SKM-1 treated with dmso at 0.1 percent for 144 hours (cell line): ENCODE measurements around the gene PAX8.

Experiments
- DNase-seq: peaks from one replicate; lab custom pipeline; 2025; ENCODE audit not compliant: unreplicated experiment; lab: John Stamatoyannopoulos, UW

The PAX8 gene

DNA sequence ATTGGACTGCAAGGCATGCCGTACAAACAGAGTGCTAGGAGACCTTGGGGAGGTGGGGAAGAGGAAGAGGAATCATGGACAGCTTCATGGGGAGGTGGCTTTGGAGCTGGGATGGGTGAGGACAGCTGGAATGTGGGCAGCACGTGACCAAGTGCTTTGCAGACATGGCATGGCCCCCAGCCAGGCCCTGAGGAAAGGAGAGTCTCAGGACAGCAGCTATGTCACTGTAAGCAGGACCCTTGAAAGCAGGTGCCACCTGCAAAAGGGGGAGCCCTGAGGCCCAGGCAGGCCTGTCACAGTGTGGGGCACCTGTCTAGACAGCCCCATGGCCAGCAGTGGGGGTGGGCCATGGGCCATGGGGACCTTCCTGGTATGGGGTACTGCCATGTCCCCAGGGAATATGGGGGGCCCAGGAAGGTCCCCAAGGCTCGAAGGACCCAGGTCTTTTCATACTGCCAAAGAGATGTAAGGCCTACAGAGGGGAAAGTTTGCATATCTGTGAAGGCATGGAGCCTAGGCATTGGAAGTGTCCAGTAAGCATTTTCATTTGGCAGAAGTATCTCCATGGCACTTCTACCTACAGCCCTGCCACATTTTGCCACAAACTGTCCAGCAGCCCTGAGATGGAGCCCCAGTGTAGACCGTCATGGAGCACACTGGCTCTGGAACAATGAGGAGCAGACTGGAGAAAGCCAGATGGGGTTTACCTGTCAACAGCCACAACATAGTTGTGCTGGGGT lies 9.9 kb downstream of the PAX8 start:
- no peak for DNase-seq

DNA sequence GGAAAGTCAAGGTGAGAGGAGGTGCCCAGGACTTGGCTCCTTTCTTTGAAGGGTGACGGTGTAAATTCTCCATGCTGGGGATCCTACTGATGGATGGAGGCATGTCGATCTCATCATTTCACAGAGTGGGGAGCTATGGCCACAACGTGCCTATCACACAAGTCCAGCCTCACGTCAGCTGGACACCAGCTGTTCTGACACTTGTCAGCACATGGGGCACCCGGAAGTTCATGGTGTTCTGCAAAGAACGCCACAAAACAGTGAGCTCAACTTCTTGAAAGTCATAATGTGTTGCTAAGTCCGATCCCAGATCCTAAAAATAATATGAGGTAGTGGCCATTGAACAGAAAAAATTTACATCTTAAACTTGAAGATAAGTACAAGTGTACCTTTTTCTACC lies 12.3 kb downstream of the PAX8 start:
- DNase-seq: no peak

DNA sequence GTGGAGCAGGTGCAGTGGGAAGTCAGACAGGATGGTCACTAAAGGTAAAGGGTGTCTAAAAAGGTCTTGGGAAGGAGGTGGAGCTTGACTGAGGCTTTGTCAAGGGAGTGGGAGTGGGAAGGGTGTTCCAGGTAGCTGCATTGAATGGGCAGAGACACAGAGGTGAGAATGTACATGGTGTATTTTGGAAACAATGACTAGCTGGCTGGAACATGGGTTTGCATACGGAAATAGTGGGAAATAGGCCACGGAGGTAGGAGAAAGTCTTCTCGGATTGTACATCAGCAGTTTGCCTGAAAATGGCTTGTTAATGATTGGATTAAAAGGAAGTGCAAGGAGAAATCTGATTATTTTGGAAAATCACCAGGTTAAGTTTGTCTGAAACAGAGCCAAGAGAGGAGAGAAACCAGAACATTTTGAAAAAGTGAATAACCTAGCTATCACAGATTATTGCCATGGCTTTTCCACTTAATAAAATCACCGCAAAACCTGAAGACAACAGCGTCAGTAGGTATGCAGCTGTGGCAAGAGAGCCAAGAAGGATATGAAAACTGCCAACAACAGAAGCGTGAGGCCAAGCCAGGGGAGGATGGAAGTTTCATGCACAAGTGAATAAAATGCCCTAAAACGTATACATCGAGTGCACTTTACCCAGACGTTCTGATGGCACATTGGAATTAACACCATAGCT lies 13.9 kb downstream of the PAX8 start:
- DNase-seq: no peak

DNA sequence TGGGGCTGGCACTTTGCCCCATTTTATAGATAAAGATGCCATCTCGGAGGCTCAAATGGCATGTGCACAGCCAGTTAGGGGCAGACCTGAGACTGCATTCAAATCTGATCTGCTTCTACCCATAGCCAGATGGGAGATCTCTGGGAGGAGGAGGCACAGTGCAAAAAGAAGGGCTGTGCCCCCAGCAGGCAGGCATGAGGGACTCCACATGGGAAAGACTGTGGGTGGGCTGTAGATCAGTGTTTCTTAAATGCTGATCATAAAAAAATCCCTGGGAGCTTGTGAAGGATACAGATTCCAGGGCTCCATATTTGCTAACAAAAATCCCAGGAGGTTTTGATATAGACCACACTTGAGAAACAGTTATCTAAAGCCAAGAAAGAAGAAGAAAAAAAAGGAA lies 15.2 kb downstream of the PAX8 start:
- no peak for DNase-seq

DNA sequence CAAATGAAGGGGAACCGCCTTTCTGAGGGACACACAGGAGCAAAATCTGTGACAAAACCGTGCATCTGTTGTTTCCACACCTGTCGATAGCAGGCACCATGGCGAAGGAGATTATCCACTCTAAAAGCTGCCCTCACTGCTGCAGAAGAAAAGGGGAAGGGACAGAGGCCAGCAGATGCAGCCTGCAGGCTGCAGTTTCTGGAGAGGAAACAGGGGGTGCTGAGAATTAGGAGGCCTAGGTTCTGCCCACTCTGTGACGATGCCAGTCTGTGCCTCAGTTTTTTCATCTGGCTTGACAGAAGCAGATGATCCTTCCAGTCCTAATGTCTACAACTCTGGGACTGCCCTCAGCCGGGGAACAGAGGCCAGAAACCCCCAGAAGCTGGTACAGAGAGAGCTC lies 17.7 kb downstream of the PAX8 start:
- DNase-seq: peak; percentile 71

DNA sequence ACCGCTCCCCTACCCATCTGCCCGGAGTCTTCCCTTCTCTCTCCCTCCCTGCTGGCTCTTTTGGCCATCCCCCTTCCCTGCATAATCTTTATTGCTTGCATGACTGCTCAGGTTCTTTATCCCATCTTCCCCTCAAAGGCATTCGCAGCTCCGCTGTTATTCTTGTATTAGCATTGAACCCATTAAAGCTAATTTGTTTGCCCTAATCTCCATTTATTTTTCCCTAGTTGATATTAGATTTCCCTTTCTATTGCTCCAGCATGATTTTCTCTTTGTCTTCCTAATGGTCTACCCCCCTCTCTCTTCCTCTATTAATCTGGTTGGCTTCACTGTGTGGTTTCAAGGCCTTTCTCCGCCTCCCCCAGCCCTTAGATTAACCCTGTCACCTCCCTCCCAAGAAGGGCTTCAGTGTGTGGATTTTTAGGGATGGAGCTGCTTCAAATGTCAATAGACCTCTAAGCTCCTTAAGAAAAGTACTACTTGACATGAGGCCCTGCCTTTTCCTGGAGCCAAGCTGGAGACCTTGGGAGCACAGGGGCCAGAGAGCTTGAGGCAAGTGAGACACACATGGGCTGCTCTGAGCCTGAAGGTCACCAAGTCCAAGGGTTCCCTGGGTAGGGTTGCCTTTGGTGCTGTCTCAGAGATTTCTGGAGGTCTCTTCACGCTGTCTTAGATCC lies 20.1 kb downstream of the PAX8 start:
- DNase-seq: no peak

DNA sequence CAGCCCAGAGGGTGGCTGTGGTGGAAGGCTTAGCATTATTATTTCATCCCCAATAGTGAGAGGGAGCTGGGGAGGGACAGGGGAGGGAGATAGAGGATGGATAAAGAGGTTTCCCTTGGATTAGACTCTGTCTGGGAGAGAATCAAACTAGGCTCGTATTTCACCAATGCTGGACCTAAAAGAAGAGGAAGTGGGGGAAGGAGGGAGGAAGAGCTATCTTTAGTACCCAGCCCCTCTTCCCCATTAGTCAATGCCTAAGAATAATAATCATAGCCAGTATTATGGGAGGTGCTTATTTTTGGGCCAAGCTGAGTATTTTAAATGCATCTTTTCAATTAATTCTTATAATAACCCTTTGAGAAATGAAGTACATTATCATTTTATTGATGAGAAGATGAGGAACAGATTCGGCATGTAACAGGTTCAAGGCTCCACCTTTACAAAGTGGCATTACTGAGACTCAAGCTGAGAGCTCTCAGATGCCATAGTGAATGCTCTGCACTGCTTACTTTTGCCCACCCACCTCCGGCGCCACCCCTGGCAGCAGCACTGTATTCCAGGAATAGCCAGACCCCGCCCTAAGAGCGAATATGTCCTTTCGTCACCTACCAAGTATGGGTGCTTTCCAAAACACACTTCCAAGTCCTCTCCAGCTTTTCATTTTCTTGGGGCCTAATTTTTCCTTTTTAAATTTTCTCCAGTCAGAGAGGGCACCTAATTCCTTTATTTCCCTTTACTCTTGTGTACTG lies 21.0 kb downstream of the PAX8 start:
- peak; percentile 58 for DNase-seq

DNA sequence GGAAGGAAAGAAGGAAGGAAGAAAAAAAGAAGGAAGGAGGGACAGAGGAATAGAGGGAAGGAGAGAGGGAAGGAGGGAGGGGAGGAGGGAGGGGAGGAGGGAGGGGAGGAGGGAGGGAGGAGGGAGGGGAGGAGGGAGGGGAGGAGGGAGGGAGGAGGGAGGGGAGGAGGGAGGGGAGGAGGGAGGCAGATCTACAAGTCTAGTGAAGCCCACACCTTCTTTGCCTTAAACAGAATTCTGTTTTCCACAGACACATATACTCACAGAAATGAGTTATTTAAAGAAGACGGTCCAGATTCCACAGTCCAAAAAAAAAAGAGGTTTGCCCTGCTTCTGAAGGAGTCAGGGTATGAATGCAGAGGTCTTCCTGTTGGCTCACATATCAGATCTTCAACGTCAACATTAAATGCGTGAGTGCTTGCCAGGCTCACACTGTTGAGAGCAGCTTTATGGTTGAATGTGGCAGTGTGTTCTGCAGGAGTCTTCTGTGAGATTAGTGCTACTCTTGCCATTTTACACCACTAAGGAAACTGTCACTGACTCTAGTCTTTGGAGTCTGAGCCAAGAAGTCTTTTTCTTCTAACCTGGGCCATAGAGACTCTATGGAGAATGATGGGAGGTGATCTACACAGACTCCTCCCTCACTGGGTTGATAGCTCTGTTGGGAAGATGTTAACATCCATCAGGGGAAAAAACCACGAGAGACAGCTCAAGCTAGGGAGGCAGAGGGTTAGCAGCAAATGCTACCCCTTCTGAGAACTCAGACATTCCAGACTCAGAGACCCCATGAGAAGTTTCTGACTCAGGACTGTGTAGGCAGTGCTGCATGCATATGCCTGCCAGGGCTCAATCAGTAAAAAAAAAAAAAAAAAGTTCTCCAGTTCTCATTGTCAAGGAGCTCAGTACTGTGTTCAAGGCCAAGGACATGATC lies 23.3 kb downstream of the PAX8 start:
- no peak for DNase-seq

DNA sequence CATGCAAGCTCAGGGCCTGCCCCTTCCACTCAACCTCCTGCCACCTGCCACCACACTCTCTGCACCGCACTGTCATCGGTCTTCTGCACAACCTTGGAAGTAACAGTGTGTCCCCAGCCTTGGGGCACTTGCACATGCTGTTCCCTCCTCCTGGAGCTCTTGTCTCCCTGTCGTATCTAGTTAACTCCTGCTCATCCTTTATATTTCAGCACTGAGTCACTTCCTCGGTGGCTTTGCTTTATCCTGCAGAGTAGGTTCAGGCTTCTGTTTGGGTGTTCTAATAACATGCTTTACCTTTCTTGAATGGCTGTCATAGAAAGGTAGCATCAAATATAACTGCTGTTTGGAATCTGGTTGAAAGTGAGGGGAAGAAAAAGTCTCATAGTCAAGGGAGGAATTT lies 25.3 kb downstream of the PAX8 start:
- DNase-seq: no peak

DNA sequence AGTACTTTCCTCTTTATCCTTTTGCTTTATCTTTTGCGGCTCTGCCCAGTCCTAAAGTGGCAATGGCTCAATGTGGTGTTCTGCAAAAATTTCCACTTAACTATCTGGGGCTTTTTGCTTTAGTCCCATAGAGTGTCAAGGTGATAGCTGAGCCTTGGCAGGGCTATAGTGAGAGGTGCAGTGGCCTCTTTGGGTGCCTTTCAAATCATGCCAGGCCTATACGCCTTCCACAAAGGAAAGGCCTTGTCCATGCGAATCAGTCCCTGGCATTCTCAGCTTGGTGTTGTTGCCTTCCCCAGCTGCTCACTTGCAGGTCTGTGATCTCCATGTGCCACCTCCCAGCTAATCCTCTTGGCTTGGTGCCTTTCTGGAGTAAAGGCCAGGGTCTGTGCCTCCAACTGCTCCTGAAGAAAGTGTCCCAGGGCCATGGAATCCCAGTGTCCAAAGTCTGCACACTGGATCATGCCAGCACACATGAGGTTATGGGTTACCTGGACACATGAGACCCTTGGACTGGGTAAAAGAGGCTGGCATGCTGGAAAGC lies 26.6 kb downstream of the PAX8 start:
- DNase-seq: no peak

DNA sequence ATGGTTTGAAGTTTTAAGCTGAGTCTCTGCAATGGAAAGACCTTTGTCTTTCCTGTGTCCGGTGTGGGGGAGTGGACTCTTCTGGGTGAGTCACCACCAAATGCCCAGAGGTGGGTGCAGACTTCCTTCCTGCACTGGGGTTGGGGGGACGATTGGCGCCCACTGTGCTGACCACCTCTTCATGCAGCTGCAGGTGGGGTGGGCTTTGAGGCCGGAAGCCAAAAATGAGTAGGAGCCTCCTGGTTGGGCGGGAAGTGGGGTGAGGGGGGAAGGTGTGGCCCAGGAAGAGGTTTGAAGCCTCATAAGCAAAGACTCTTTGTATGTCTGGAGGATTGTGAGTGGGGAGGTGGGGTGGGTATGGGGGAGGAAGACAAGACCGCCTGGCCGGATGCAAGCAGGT lies 27.6 kb downstream of the PAX8 start:
- no peak for DNase-seq

DNA sequence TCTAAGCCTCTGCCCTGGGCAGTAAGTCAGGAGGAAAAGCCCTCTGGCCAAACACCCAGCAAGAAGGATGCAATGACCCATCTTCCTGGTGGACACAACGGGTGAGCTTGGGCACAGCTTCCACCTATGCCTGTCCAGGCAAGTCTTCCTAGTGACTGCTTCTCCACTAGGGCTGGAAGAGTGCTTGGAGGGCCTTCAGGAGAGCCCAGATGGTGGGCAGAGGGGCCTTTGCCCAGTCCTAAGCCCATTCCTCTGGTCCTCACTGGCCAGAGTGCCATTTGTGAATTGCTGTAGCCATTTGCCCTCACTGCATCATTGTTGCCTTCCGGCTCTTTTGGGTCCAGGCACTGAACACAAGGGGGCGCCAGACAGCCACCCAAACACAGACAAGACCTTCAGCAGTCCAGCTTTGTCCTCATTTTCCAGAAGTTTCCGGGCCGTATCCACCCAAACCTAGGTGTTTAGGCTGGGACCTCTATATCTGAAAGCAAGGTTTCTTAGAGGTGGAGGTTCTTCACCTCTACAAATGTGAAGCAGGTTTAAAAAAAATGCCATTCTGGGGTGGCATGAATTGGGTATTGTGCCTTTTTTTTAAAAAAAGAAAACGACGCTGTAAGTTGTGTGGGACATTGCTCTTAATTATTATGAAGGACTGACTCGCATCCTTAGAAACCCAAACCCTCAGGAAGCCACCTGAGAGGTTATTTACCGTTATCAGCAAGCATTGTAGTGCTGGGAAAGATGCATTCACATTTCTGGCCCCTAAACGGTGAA lies 29.5 kb downstream of the PAX8 start:
- DNase-seq: peak; percentile 61

DNA sequence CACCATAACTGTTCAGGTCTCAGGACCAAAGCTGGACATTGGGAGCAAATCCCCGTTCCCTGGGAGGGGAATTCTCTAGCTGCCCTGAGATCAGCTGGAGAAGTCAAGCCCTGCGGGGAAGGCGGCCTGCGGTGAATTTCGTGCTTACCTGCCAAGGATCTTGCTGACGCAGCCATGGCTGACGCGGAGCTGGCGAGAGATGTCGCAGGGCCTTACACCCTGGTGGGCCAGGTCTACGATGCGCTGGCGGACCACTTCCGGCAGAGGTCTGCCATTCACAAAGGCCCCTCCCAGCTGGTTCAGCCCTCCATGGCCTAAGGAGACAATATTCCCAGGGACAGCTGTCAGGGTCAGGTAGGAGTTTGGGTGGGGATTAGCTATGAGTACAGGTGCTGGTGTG lies 32.1 kb downstream of the PAX8 start:
- DNase-seq: no peak

DNA sequence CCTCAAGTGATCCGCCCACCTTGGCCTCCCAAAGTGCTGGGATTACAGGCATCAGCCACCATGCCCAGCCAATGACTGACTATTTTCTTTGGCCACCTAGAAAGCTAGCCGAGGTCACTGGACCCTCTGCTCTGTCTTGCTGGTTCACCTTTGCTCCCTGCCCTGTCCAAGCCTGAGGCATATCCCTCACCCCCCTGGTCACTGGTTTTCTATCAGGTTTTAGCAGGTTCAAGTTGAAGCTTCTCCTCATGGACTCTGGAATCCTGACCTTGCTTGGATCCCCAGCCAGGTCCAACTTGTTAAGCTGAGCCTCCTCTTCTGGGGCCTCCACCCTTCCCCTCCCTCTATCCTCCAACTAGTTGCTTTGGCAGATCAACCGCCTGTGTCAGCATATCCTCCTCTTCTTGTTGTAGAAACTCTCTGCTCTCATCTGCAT lies 33.4 kb downstream of the PAX8 start:
- DNase-seq: no peak

DNA sequence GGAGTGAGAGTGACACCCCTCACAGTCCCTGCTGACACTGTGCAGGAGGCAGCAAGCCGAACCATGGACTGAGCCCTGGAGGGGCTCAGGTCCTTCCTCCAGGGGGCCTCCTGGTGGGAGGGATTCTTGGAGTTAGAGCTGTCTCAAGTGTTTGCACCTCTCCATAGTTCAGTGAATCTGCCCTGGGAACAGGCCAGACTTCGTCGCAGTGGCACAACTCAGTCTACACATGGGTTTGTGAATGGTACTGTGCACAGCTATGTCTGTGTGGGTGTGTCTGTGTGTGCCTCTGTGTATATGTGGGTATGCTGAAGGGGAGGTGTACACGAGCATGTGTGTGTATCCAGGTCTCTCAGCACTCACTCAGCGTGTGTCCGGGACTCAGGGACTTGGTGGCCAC lies 36.4 kb downstream of the PAX8 start:
- no peak for DNase-seq

DNA sequence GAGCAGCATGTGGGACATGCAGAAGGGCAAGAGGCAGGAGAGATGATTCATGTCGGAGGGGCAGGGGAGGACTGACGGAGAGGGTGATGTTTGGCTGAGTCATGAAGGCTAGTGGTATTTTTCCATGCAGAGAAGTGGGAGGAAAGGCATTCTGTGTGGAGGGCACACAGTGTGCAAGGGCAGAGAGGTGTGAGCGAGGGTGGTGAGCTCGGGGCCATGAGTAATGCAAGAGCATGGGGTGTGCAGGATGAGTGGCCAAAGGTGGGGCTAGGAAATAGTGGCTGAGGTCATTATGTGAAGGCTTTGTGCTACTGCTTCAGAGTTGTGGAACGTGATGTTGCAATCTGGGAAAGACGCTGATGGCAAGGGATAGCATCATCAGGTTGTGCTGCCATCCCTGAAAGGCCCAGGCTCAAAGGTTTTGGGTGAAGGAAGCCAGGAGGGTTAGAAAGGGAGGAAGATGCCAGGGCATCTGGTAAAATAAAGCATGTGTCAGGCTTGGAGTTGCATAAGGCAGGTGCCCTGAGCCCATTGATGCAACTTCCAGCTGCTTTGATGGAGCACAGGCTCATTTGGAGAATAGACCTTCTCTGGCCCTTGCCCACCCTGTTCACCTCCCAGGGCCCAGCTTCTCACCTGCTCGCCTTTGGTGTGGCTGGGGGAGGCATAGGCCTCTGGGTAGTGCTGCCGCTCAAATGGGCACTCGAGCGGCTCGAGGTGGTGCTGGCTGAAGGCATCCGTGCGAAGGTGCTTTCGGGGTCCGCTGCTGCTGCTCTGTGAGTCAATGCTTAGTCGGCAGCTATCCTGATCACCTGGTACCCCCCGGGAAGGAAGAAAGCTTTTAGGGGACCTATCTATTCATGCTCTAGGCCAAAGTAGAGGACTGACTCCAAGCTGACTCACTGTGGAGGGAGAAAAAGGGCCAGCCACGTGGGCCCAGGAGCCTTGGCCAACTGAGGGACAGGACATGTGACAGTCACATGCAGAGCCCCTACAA lies 37.5 kb downstream of the PAX8 start:
- no peak for DNase-seq

DNA sequence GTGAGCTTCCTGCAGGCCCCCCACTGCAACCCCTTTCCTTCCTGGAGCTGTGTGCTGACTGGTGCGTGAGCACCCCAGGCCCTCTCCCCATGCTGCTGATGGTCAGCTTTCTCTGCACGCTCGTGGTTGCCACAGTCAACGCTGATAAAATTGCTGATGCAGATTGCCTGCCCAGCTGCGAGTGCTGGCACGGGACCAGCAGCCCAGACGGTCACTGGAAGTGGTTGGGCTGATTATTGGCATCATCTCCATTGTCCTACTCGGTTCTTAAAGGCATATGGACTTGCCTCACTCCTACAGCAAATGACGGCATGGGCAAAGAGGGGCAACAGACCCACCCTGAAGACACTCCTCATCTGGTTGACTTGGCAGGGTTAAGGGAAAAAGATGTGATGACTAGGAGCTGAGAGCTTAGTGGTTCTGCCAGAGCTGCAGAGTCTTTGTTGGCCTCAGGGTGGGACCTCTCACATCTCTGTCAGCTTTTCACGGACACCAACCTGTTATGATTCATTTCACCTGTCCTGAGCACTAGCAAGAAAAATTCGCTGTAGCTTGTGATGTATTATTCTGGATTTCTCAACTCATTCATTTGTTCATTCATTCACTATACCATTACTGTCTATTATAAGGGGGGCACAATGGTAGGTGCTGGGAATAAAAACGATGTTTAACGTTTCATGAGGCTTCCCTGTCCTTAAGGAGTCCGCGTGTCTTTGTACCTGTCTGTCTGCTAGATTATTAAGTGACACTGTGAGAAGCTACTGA lies 38.4 kb downstream of the PAX8 start:
- no peak for DNase-seq
